CD14-positive monocyte (primary cell): ENCODE measurements around the gene GJA3. TPM values are rescaled to one million over a fixed set of nuclear protein-coding genes. Genes with fewer than 3 reads are reported as not detected.
A peak's percentile ranks its signal among the peaks of the same experiment; 100 is the strongest.

Source experiments
- DNase-seq, 3 donors: peaks; one replicate each; pipeline ENCODE4 v3.0.0-alpha.2; 2011 to 2022
- H2AFZ ChIP-seq: 2 replicates; pipeline ENCODE4 v1.6.0; 2012; ENCODE audit warnings: mild to moderate bottlenecking, low read depth, low read length, inconsistent platforms; ENCODE audit not compliant: insufficient read depth, poor library complexity, severe bottlenecking
- H3K27ac ChIP-seq, 2 donors: 1 replicate in 1 of 2; 2 replicates in 1 of 2; pipeline ENCODE4 v1.5.1; 2012 to 2013; ENCODE audit warnings: low read length in 2 of 2, control low read depth in 1 of 2, inconsistent platforms in 1 of 2, low read depth in 1 of 2, mild to moderate bottlenecking in 1 of 2
- H3K27me3 ChIP-seq, 2 donors: one replicate each; pipeline versions ENCODE4 v1.6.0 to v1.6.1; 2011 to 2013; ENCODE audit warnings: low read length in 2 of 2; ENCODE audit not compliant: control insufficient read depth in 2 of 2, insufficient read depth in 2 of 2
- H3K36me3 ChIP-seq, 2 donors: replicated peaks in 1 of 2; 1 replicate in 1 of 2; 2 replicates in 1 of 2; pipeline versions ENCODE4 v1.5.1 to v1.6.1; 2012 to 2013; ENCODE audit warnings: low read length in 2 of 2, control low read depth in 1 of 2, inconsistent platforms in 1 of 2, mild to moderate bottlenecking in 1 of 2; ENCODE audit not compliant: insufficient read depth in 2 of 2, control insufficient read depth in 1 of 2
- H3K4me1 ChIP-seq, 2 donors: 1 replicate in 1 of 2; 2 replicates in 1 of 2; pipeline versions ENCODE4 v1.5.1 to v1.6.1; 2012 to 2013; ENCODE audit warnings: low read length in 2 of 2, control low read depth in 1 of 2, inconsistent platforms in 1 of 2, mild to moderate bottlenecking in 1 of 2, moderate library complexity in 1 of 2; ENCODE audit not compliant: insufficient read depth in 2 of 2, control insufficient read depth in 1 of 2
- H3K4me2 ChIP-seq: replicated peaks from 2 replicates; pipeline ENCODE3; 2012; ENCODE audit warnings: low read length, moderate library complexity, mild to moderate bottlenecking; ENCODE audit not compliant: poor library complexity, severe bottlenecking; ENCODE audit errors: extremely low read depth
- H3K4me3 ChIP-seq, 3 experiments: fragments of 200-600 bp in 1 of 3; sonication (generic) in 1 of 3; replicated peaks in 1 of 3; 1 replicate in 2 of 3; 2 replicates in 1 of 3; pipeline ENCODE4 v1.5.1; 2011 to 2013; ENCODE audit warnings: low read length in 3 of 3, mild to moderate bottlenecking in 3 of 3, control low read depth in 2 of 3, low read depth in 2 of 3, inconsistent platforms in 1 of 3, moderate library complexity in 1 of 3
- H3K79me2 ChIP-seq: 2 replicates; pipeline ENCODE4 v1.6.0; 2012; ENCODE audit warnings: mild to moderate bottlenecking, control low read depth, inconsistent platforms, low read length, moderate library complexity; ENCODE audit not compliant: insufficient read depth
- H3K9ac ChIP-seq: 2 replicates; pipeline ENCODE4 v1.6.0; 2017; ENCODE audit warnings: low read length, mild to moderate bottlenecking; ENCODE audit not compliant: insufficient read depth, poor library complexity, severe bottlenecking
- H3K9me3 ChIP-seq, 2 donors: replicated peaks in 1 of 2; 1 replicate in 1 of 2; 2 replicates in 1 of 2; pipeline versions ENCODE4 v1.5.1 to v1.6.1; 2012 to 2013; ENCODE audit warnings: low read length in 2 of 2, control low read depth in 1 of 2; ENCODE audit not compliant: control insufficient read depth in 1 of 2, insufficient read depth in 1 of 2
- H4K20me1 ChIP-seq: 2 replicates; pipeline ENCODE4 v1.6.0; 2012; ENCODE audit warnings: mild to moderate bottlenecking, low read length, control low read depth, moderate library complexity; ENCODE audit not compliant: insufficient read depth
- H3K27ac Mint-ChIP-seq, 7 donors: one replicate each; pipeline ENCODE4 v1.8.0; 2020; ENCODE audit warnings: mild to moderate bottlenecking in 7 of 7, mixed read lengths in 7 of 7, moderate library complexity in 6 of 7, inconsistent platforms in 2 of 7
- H3K27me3 Mint-ChIP-seq, 3 donors: one replicate each; pipeline ENCODE4 v1.8.0; 2021 to 2022; ENCODE audit warnings: low read depth in 3 of 3, mild to moderate bottlenecking in 3 of 3, mixed read lengths in 3 of 3, moderate library complexity in 3 of 3, inconsistent platforms in 1 of 3
- H3K36me3 Mint-ChIP-seq, 2 donors: one replicate each; pipeline ENCODE4 v1.8.0; 2020; ENCODE audit warnings: mixed read lengths in 2 of 2, inconsistent platforms in 1 of 2, mild to moderate bottlenecking in 1 of 2
- H3K4me1 Mint-ChIP-seq: one replicate; pipeline ENCODE4 v1.8.0; 2020; ENCODE audit warnings: mild to moderate bottlenecking, mixed read lengths
- H3K4me3 Mint-ChIP-seq, 2 donors: one replicate each; pipeline ENCODE4 v1.8.0; 2020; ENCODE audit warnings: mild to moderate bottlenecking in 2 of 2, mixed read lengths in 2 of 2, moderate library complexity in 1 of 2
- H3K9me3 Mint-ChIP-seq, 7 donors: one replicate each; pipeline ENCODE4 v1.8.0; 2020 to 2022; ENCODE audit warnings: mixed read lengths in 7 of 7, mild to moderate bottlenecking in 6 of 7, moderate library complexity in 6 of 7, inconsistent platforms in 2 of 7
- CTCF ChIP-seq: fragments of 200-600 bp; IDR thresholded peaks from one replicate; pipeline ENCODE4 v1.8.0; 2022; ENCODE audit warnings: antibody characterized with exemption, mild to moderate bottlenecking
- WGBS: methylation state at CpG from one replicate; pipeline ENCODE4 v1.1.5; 2013; ENCODE audit warnings: missing lambda C conversion rate; ENCODE audit not compliant: insufficient coverage; 5-methylcytosine and 5-hydroxymethylcytosine counted together
- intact Hi-C, 2 donors: fragments of 100-400 bp; cut with micrococcal nuclease; formaldehyde crosslinking; loops; one replicate each; pipeline versions ENCODE4 v1.15.0 to v1.15.1; 2023
- polyA plus RNA-seq, 3 donors: library from polyadenylated mRNA; depleted of rRNA in 1 of 3; unstranded in 2 of 3; stranded (reverse) in 1 of 3; fragments of 300-500 nt in 2 of 3; fragments of >200 nt in 1 of 3; fragmentation: Illumina TruSeq in 2 of 3; gene quantifications; 1 replicate in 2 of 3; 2 replicates in 1 of 3; pipeline ENCODE4 v1.2.3, GENCODE V29; 2012 to 2021

Gene GJA3
- polyA plus RNA-seq, 3 donors = not detected

- Mint-ChIP-seq H3K4me3 (peak overlapping the region; percentile 86 to 89), H3K9me3 (peaks cover 0 to 4% (median 0%) of the 10 kb centered on the region in 7 donors), H3K36me3 (no peaks in the 10 kb centered on the region), H3K27me3 (peaks cover 7 to 18% (median 10%) of the 10 kb centered on the region in 3 donors), H3K4me1 (peaks cover 25% of the 10 kb centered on the region), H3K27ac (peak overlapping the region; percentile 89 to 94 (median 93))
- Histone ChIP-seq H3K36me3 (no peaks in the 10 kb centered on the region), H3K4me1 (peaks cover 22 to 33% of the 10 kb centered on the region in 2 donors), H3K9me3 (no peaks in the 10 kb centered on the region), H4K20me1 (no peaks in the 10 kb centered on the region), H3K4me2 (peak overlapping the region; percentile 39), H2AFZ (no peak overlapping the region), H3K4me3 (peak overlapping the region in 2 of 3 experiments; percentile 43 to 63), H3K79me2 (no peaks in the 10 kb centered on the region), H3K27me3 (peaks cover 0 to 6% of the 10 kb centered on the region in 2 donors), H3K27ac (peak overlapping the region in 1 of 2 donors; percentile 72), H3K9ac (no peak overlapping the region)
- intact Hi-C loops = loop anchor here (10.0 kb wide), 2 partner anchors 45 to 55 kb away; no protein-coding TSS in a partner anchor
- no CpG with 5 or more reads among the region's 3 CpGs for WGBS
- DNase-seq = peak in 1 of 3 donors; percentile 18
- TF ChIP-seq CTCF = no peak
Observed at GRCh38 chr13:20119960-20120359, 40.9 kb downstream of the GJA3 start.

GRCh38 chr13:20118268-20119140 is 42.3 kb downstream of the GJA3 start:
- intact Hi-C loops = no loop called here
- Mint-ChIP-seq H3K27me3 (peaks cover 5 to 15% (median 5%) of the 10 kb centered on the region in 3 donors), H3K36me3 (no peaks in the 10 kb centered on the region), H3K27ac (peak overlapping the region; percentile 38 to 94 (median 90)), H3K9me3 (peaks cover 0 to 4% (median 0%) of the 10 kb centered on the region in 7 donors), H3K4me3 (peak overlapping the region; percentile 86 to 89), H3K4me1 (peaks cover 25% of the 10 kb centered on the region)
- 2% methylated on average over 31 of the region's 55 CpGs for WGBS
- Histone ChIP-seq H4K20me1 (no peaks in the 10 kb centered on the region), H3K4me3 (peak overlapping the region; percentile 62 to 78 (median 69)), H3K79me2 (no peaks in the 10 kb centered on the region), H3K27me3 (peaks cover 0 to 6% of the 10 kb centered on the region in 2 donors), H3K9ac (peak overlapping the region; percentile 55), H3K9me3 (no peaks in the 10 kb centered on the region), H2AFZ (peak overlapping the region; percentile 85), H3K36me3 (no peaks in the 10 kb centered on the region), H3K4me1 (peaks cover 22 to 33% of the 10 kb centered on the region in 2 donors), H3K4me2 (peak overlapping the region; percentile 92), H3K27ac (peak overlapping the region; percentile 15 to 52)
- TF ChIP-seq CTCF = peak; percentile 39
- DNase-seq = no peak
